H1 (cell line): ENCODE data around the gene CTNND2. TPM values are rescaled to one million over a fixed set of nuclear protein-coding genes. Genes with fewer than 3 reads are reported as not detected.

Experiments
- CTCF ChIA-PET: fragments of 300-600 bp; sonication (Branson Sonifier 250); formaldehyde crosslinking; loops from one replicate; lab custom pipeline; 2021; ENCODE audit not compliant: partially characterized antibody; lab: Charles Lee
- POLR2A ChIA-PET: fragments of 300-600 bp; sonication (Branson Sonifier 250); formaldehyde crosslinking; loops from one replicate; lab custom pipeline; 2021; ENCODE audit warnings: inconsistent platforms; ENCODE audit not compliant: partially characterized antibody; lab: Charles Lee
- DNase-seq, 2 experiments: peaks; one replicate each; pipeline versions ENCODE4 v3.0.0 to v3.0.0-alpha.2; 2010 to 2022; ENCODE audit warnings: low spot score in 2 of 2, low read depth in 1 of 2, mixed read lengths in 1 of 2
- FAIRE-seq: peaks from 2 replicates; lab custom pipeline; 2011; peaks lifted over from hg19 to GRCh38; lab: Jason Lieb, UNC
- H2AFZ ChIP-seq: 2 replicates; pipeline ENCODE4 v1.8.1; 2012; ENCODE audit warnings: low read length, inconsistent platforms
- H2AK5ac ChIP-seq: 2 replicates; pipeline ENCODE4 v1.6.1; 2013; ENCODE audit warnings: low read depth, low read length
- H2BK120ac ChIP-seq: replicated peaks from 2 replicates; pipeline ENCODE3; 2013; ENCODE audit warnings: low read depth, low read length, inconsistent platforms
- H2BK12ac ChIP-seq: 2 replicates; pipeline ENCODE4 v1.6.1; 2013; ENCODE audit warnings: low read depth, low read length
- H2BK15ac ChIP-seq: 2 replicates; pipeline ENCODE4 v1.6.1; 2013; ENCODE audit warnings: low read length
- H2BK20ac ChIP-seq: 2 replicates; pipeline ENCODE4 v1.6.1; 2013; ENCODE audit warnings: low read length
- H2BK5ac ChIP-seq: 2 replicates; pipeline ENCODE4 v1.6.1; 2013; ENCODE audit warnings: low read depth, low read length
- H3K14ac ChIP-seq: 2 replicates; pipeline ENCODE4 v1.6.1; 2013; ENCODE audit warnings: inconsistent platforms; ENCODE audit not compliant: insufficient read length
- H3K18ac ChIP-seq: 2 replicates; pipeline ENCODE4 v1.6.1; 2013; ENCODE audit warnings: low read length; ENCODE audit errors: extremely low read depth
- H3K23ac ChIP-seq: 2 replicates; pipeline ENCODE4 v1.6.1; 2013; ENCODE audit warnings: inconsistent platforms; ENCODE audit not compliant: insufficient read length
- H3K23me2 ChIP-seq: 2 replicates; pipeline ENCODE4 v1.6.1; 2013; ENCODE audit warnings: low read depth, low read length
- H3K27ac ChIP-seq: 2 replicates; pipeline ENCODE4 v1.6.1; 2011; ENCODE audit warnings: low read depth, low read length, inconsistent platforms
- H3K27me3 ChIP-seq, 4 experiments: replicated peaks in 1 of 4; 1 replicate in 1 of 4; 2 replicates in 3 of 4; pipeline versions ENCODE4 v1.6.1 to v1.8.1; 2011 to 2013; ENCODE audit warnings: low read length in 3 of 4, mild to moderate bottlenecking in 3 of 4, inconsistent platforms in 2 of 4, mixed read lengths in 2 of 4, moderate library complexity in 1 of 4; ENCODE audit not compliant: control insufficient read depth in 3 of 4, insufficient read depth in 3 of 4; ENCODE audit errors: extremely low read depth in 1 of 4
- H3K36me3 ChIP-seq, 4 experiments: 2 replicates each; pipeline versions ENCODE4 v1.6.1 to v1.8.1; 2011 to 2013; ENCODE audit warnings: mild to moderate bottlenecking in 4 of 4, low read length in 3 of 4, moderate library complexity in 2 of 4, control low read depth in 1 of 4, inconsistent platforms in 1 of 4; ENCODE audit not compliant: insufficient read depth in 4 of 4, control insufficient read depth in 2 of 4
- H3K4ac ChIP-seq: replicated peaks from 2 replicates; pipeline ENCODE3; 2013; ENCODE audit warnings: low read length, low read depth, mixed read lengths, inconsistent platforms; ENCODE audit not compliant: insufficient read length
- H3K4me1 ChIP-seq, 4 experiments: replicated peaks in 1 of 4; 1 replicate in 1 of 4; 2 replicates in 3 of 4; pipeline versions ENCODE4 v1.6.1 to v1.8.1; 2011 to 2013; ENCODE audit warnings: low read length in 3 of 4, inconsistent platforms in 2 of 4, mixed read lengths in 1 of 4; ENCODE audit not compliant: insufficient read depth in 4 of 4, control insufficient read depth in 3 of 4
- H3K4me2 ChIP-seq, 2 experiments: 2 replicates each; pipeline versions ENCODE4 v1.6.1 to v1.8.1; 2011 to 2013; ENCODE audit warnings: low read depth in 2 of 2, low read length in 2 of 2, control low read depth in 1 of 2, inconsistent platforms in 1 of 2, mild to moderate bottlenecking in 1 of 2; ENCODE audit not compliant: insufficient read depth in 1 of 2
- H3K4me3 ChIP-seq, 4 experiments: fragments of 200-600, 300-600 bp in 1 of 4; sonication (generic), shearing (Covaris generic), sonication (Bioruptor Twin) in 1 of 4; 2 replicates each; pipeline versions ENCODE4 v1.5.1 to v1.8.1; 2011 to 2016; ENCODE audit warnings: low read length in 4 of 4, low read depth in 3 of 4, control low read depth in 2 of 4, inconsistent platforms in 2 of 4, mild to moderate bottlenecking in 2 of 4, mixed read lengths in 1 of 4, moderate library complexity in 1 of 4; ENCODE audit not compliant: insufficient read depth in 2 of 4; ENCODE audit errors: extremely low read depth in 1 of 4
- H3K56ac ChIP-seq: replicated peaks from 2 replicates; pipeline ENCODE3; 2013; ENCODE audit warnings: low read depth, mild to moderate bottlenecking, mixed read lengths, low read length, inconsistent platforms; ENCODE audit not compliant: insufficient read length
- H3K79me1 ChIP-seq: 2 replicates; pipeline ENCODE4 v1.6.1; 2013; ENCODE audit warnings: low read depth, low read length, control low read depth
- H3K79me2 ChIP-seq, 2 experiments: 2 replicates each; pipeline versions ENCODE4 v1.6.1 to v1.8.1; 2012 to 2013; ENCODE audit warnings: low read length in 2 of 2, mild to moderate bottlenecking in 2 of 2, inconsistent platforms in 1 of 2; ENCODE audit not compliant: insufficient read depth in 2 of 2, control insufficient read depth in 1 of 2
- H3K9ac ChIP-seq, 4 experiments: replicated peaks in 1 of 4; 1 replicate in 1 of 4; 2 replicates in 3 of 4; pipeline versions ENCODE4 v1.6.1 to v1.8.1; 2011 to 2013; ENCODE audit warnings: low read depth in 3 of 4, low read length in 3 of 4, control low read depth in 2 of 4, mild to moderate bottlenecking in 2 of 4, moderate library complexity in 2 of 4, inconsistent platforms in 1 of 4; ENCODE audit errors: extremely low read depth in 1 of 4
- H3K9me3 ChIP-seq, 2 experiments: 2 replicates each; pipeline versions ENCODE4 v1.6.1 to v1.8.1; 2012 to 2013; ENCODE audit warnings: mild to moderate bottlenecking in 2 of 2, moderate library complexity in 2 of 2, control low read depth in 1 of 2, inconsistent platforms in 1 of 2, low read depth in 1 of 2, low read length in 1 of 2, mixed read lengths in 1 of 2; ENCODE audit not compliant: insufficient read depth in 2 of 2
- H4K20me1 ChIP-seq, 2 experiments: replicated peaks in 1 of 2; 2 replicates each; pipeline versions ENCODE3 to v1.8.1; 2011 to 2013; ENCODE audit warnings: inconsistent platforms in 2 of 2, low read length in 2 of 2, mild to moderate bottlenecking in 1 of 2; ENCODE audit not compliant: insufficient read depth in 2 of 2, control insufficient read depth in 1 of 2
- H4K5ac ChIP-seq: 2 replicates; pipeline ENCODE4 v1.6.1; 2013; ENCODE audit warnings: low read length, low read depth, mixed read lengths, inconsistent platforms; ENCODE audit not compliant: insufficient read length
- H4K8ac ChIP-seq: 2 replicates; pipeline ENCODE4 v1.8.0; 2013; ENCODE audit warnings: mild to moderate bottlenecking, moderate library complexity, low read length, inconsistent platforms; ENCODE audit not compliant: insufficient read depth; ENCODE audit errors: extremely low read depth
- H4K91ac ChIP-seq: replicated peaks from 2 replicates; pipeline ENCODE3; 2013; ENCODE audit warnings: low read length, mixed read lengths, inconsistent platforms; ENCODE audit not compliant: insufficient read length
- CBX8 ChIP-seq: fragments of 300-800, 300-1000 bp; sonication (generic); IDR thresholded peaks from 2 replicates; pipeline ENCODE4 v1.7.1; 2016; ENCODE audit warnings: low read depth, low read length, borderline replicate concordance
- CREB1 ChIP-seq: IDR thresholded peaks from 2 replicates; pipeline ENCODE4 v1.6.1; 2012; ENCODE audit warnings: inconsistent platforms
- CTBP2 ChIP-seq: IDR thresholded peaks from 2 replicates; pipeline ENCODE4 v1.7.0; 2011; ENCODE audit warnings: borderline replicate concordance, mild to moderate bottlenecking, moderate library complexity, mixed read lengths, low read length; ENCODE audit not compliant: insufficient read depth, insufficient read length
- EZH2 ChIP-seq: fragments of 200-600 bp; sonication (generic); IDR thresholded peaks from 2 replicates; pipeline ENCODE4 v1.7.1; 2012; ENCODE audit warnings: low read depth, mild to moderate bottlenecking, moderate library complexity, low read length, inconsistent platforms; ENCODE audit not compliant: severe bottlenecking
- MAX ChIP-seq: IDR thresholded peaks from 2 replicates; pipeline ENCODE4 v1.6.1; 2012; ENCODE audit warnings: inconsistent platforms
- NANOG ChIP-seq: IDR thresholded peaks from 2 replicates; pipeline ENCODE4 v1.6.1; 2011; ENCODE audit warnings: low read length, low read depth, mild to moderate bottlenecking, inconsistent platforms; ENCODE audit not compliant: insufficient read depth, poor library complexity, severe bottlenecking
- RFX5 ChIP-seq: IDR thresholded peaks from 2 replicates; pipeline ENCODE4 v1.6.1; 2011; ENCODE audit warnings: low read depth, low read length, improper control_type of control experiment, borderline replicate concordance
- WGBS, 2 experiments: shearing (Covaris generic) in 1 of 2; methylation state at CpG; one replicate each; pipeline versions ENCODE4 v1.1.6 to v1.1.7; 2013 to 2015; ENCODE audit warnings: low lambda C conversion rate in 2 of 2, mixed read lengths in 2 of 2, inconsistent platforms in 1 of 2, low coverage in 1 of 2, missing lambda C conversion rate in 1 of 2; ENCODE audit not compliant: insufficient replicate concordance in 2 of 2, insufficient coverage in 1 of 2, insufficient read length in 1 of 2; ENCODE audit errors: extremely low coverage in 1 of 2, missing lambda C conversion rate in 1 of 2; 5-methylcytosine and 5-hydroxymethylcytosine counted together
- polyA plus RNA-seq, 7 experiments: library from polyadenylated mRNA; depleted of rRNA in 3 of 7; stranded (reverse) in 5 of 7; unstranded in 2 of 7; fragments of >200 nt in 5 of 7; fragments of 200-250 nt in 2 of 7; gene quantifications; 1 replicate in 5 of 7; 2 replicates in 1 of 7; 4 replicates in 1 of 7; pipeline versions ENCODE4 v1.2.1 to v1.2.3, GENCODE V29; 2011 to 2013; ENCODE audit warnings: missing spikeins in 2 of 7, mixed read lengths in 2 of 7
- total RNA-seq: library from RNA; stranded (reverse); fragmentation: NEBNext Ultra II Directional; extraction: Animal tissue kit (Norgen Biotek cat#: 25700); gene quantifications from 2 replicates; pipeline ENCODE4 v1.2.1, GENCODE V29; 2021

CTNND2 gene
- total and polyA plus RNA-seq, 2 of the 8 experiments (the other 6 are each of a cell fraction or from before 2014, with no cell fraction given), result 7.4 to 14.2 TPM

DNA sequence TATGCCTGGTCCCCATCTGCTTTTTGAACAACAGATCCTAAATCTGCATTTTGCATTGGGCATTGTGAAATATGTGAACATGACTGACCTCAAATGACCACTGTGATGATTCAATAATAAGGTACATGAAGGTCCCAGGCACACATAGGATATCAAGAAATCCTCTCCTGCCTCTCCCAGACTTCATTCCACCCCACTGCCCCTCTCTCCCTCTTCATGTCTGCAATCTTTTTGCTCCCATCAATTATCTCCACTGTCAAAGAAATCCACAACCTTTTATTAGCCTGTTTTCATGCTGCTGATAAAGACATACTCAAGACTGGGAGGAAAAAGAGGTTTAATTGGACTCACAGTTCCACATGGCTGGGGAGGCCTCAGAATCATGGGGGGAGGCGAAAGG, 476.7 kb downstream of the CTNND2 start:
- Histone ChIP-seq H3K27me3 (no peaks in the 10 kb centered on the region), H3K4me2 (no peak overlapping the region), H3K79me1 (no peaks in the 10 kb centered on the region), H3K27ac (no peak overlapping the region), H4K8ac (no peak overlapping the region), H2BK20ac (no peak overlapping the region), H3K23ac (no peak overlapping the region), H2AK5ac (no peak overlapping the region), H3K9me3 (no peaks in the 10 kb centered on the region), H2BK120ac (no peak overlapping the region), H2BK15ac (no peak overlapping the region), H3K56ac (no peak overlapping the region), H3K4ac (no peak overlapping the region), H2AFZ (no peak overlapping the region), H2BK12ac (no peak overlapping the region), H4K5ac (no peak overlapping the region), H3K18ac (no peak overlapping the region), H3K4me3 (no peak overlapping the region), H3K9ac (no peak overlapping the region), H3K36me3 (no peaks in the 10 kb centered on the region), H3K79me2 (no peaks in the 10 kb centered on the region), H3K14ac (no peak overlapping the region), H4K20me1 (no peaks in the 10 kb centered on the region), H3K4me1 (no peaks in the 10 kb centered on the region), H3K23me2 (no peaks in the 10 kb centered on the region), H4K91ac (no peak overlapping the region), H2BK5ac (no peak overlapping the region)
- POLR2A ChIA-PET, result no interaction called here
- TF ChIP-seq CREB1 (no peak), RFX5 (no peak), EZH2 (no peak), NANOG (no peak), CBX8 (no peak), MAX (no peak), CTBP2 (no peak)
- FAIRE-seq, result no peak
- CTCF ChIA-PET, result interaction anchor here (1.7 kb wide), 1 partner anchor 42 kb away, joined by 3 read pairs; no protein-coding TSS in a partner anchor
- DNase-seq, result no peak
- 69% methylated on average over 1 of the region's 1 CpG; no CpG with 5 or more reads in 1 of the 2 experiments for WGBS, 2 experiments
